ENCODE measurements around the gene NPAS2. TPM values are rescaled to one million over a fixed set of nuclear protein-coding genes. Genes with fewer than 3 reads are reported as not detected.

NPAS2 gene
- total RNA-seq, 1 experiment from 2014 or later: 142 TPM

- CTCF ChIA-PET: no interaction called here
- no peak for DNase-seq
Observed at GRCh38 chr2:100990650-100991403, 170.9 kb downstream of the NPAS2 start.

GRCh38 chr2:100991404-100991773 lies 171.4 kb downstream of the NPAS2 start:
- Mint-ChIP-seq H3K27me3 (ENCODE audit: unreplicated experiment) (no peaks in the 10 kb centered on the region), H3K36me3 (ENCODE audit: insufficient read depth, unreplicated experiment) (peaks cover 65% of the 10 kb centered on the region), H3K4me3 (ENCODE audit: low read depth, unreplicated experiment) (no peak overlapping the region), H3K9me3 (ENCODE audit: low read depth, unreplicated experiment) (no peaks in the 10 kb centered on the region), H3K27ac (ENCODE audit: unreplicated experiment) (no peak overlapping the region), H3K4me1 (ENCODE audit: low read depth, unreplicated experiment) (no peaks in the 10 kb centered on the region)
- CTCF ChIA-PET: no interaction called here
- no TSS peak for BruUV-seq (replicated peaks)
- DNase-seq: no peak
- no peak for TF ChIP-seq CTCF (IDR thresholded peaks at IDR 0.05; ENCODE audit: unreplicated experiment)
- intact Hi-C loops (cut with micrococcal nuclease; ENCODE audit: unreplicated experiment): no loop called here

More at GRCh38 chr2:100990650-100991403, 170.9 kb downstream of the NPAS2 start:
- no peaks in the 10 kb centered on the region for H3K4me1 Mint-ChIP-seq (ENCODE audit: low read depth, unreplicated experiment)
- H3K4me3 Mint-ChIP-seq (ENCODE audit: low read depth, unreplicated experiment): no peak overlapping the region
- peaks cover 65% of the 10 kb centered on the region for H3K36me3 Mint-ChIP-seq (ENCODE audit: insufficient read depth, unreplicated experiment)
- H3K9me3 Mint-ChIP-seq (ENCODE audit: low read depth, unreplicated experiment): no peaks in the 10 kb centered on the region
- TF ChIP-seq CTCF (IDR thresholded peaks at IDR 0.05; ENCODE audit: unreplicated experiment): no peak
- intact Hi-C loops (cut with micrococcal nuclease; ENCODE audit: unreplicated experiment): no loop called here
- H3K27me3 Mint-ChIP-seq (ENCODE audit: unreplicated experiment): no peaks in the 10 kb centered on the region
- BruUV-seq (replicated peaks): no TSS peak
- H3K27ac Mint-ChIP-seq (ENCODE audit: unreplicated experiment): no peak overlapping the region

GRCh38 chr2:100992262-100992661 lies 172.3 kb downstream of the NPAS2 start:
- Mint-ChIP-seq H3K27me3 (ENCODE audit: unreplicated experiment) (no peaks in the 10 kb centered on the region), H3K4me1 (ENCODE audit: low read depth, unreplicated experiment) (no peaks in the 10 kb centered on the region), H3K4me3 (ENCODE audit: low read depth, unreplicated experiment) (no peak overlapping the region), H3K27ac (ENCODE audit: unreplicated experiment) (no peak overlapping the region), H3K36me3 (ENCODE audit: insufficient read depth, unreplicated experiment) (peaks cover 71% of the 10 kb centered on the region), H3K9me3 (ENCODE audit: low read depth, unreplicated experiment) (no peaks in the 10 kb centered on the region)
- TF ChIP-seq CTCF (IDR thresholded peaks at IDR 0.05; ENCODE audit: unreplicated experiment): no peak
- BruUV-seq (replicated peaks): no TSS peak
- intact Hi-C loops (cut with micrococcal nuclease; ENCODE audit: unreplicated experiment): no loop called here
- DNase-seq: no peak
- CTCF ChIA-PET: no interaction called here

- CTCF ChIA-PET: interaction anchor here (0.5 to 0.7 kb wide), 2 partner anchors 14 to 89 kb away, joined by 3 to 4 read pairs; no protein-coding TSS in a partner anchor
- BruUV-seq (replicated peaks): no TSS peak
- no peak for TF ChIP-seq CTCF (IDR thresholded peaks at IDR 0.05; ENCODE audit: unreplicated experiment)
- H3K27me3 Mint-ChIP-seq (ENCODE audit: unreplicated experiment): no peaks in the 10 kb centered on the region
- intact Hi-C loops (cut with micrococcal nuclease; ENCODE audit: unreplicated experiment): no loop called here
- H3K27ac Mint-ChIP-seq (ENCODE audit: unreplicated experiment): no peak overlapping the region
- H3K9me3 Mint-ChIP-seq (ENCODE audit: low read depth, unreplicated experiment): no peaks in the 10 kb centered on the region
- peaks cover 70% of the 10 kb centered on the region for H3K36me3 Mint-ChIP-seq (ENCODE audit: insufficient read depth, unreplicated experiment)
- H3K4me1 Mint-ChIP-seq (ENCODE audit: low read depth, unreplicated experiment): no peaks in the 10 kb centered on the region
- no peak for DNase-seq
- no peak overlapping the region for H3K4me3 Mint-ChIP-seq (ENCODE audit: low read depth, unreplicated experiment)
Observed at GRCh38 chr2:100993294-100993693, 173.4 kb downstream of the NPAS2 start.
